HepG2 (cell line): Measurements from ENCODE around the gene ZFP36. TPM values are rescaled to one million over a fixed set of nuclear protein-coding genes. Genes with fewer than 3 reads are reported as not detected.
A peak's percentile ranks its signal among the peaks of the same experiment; 100 is the strongest.

Experiments
- ADNP ChIP-seq: sonication (generic); formaldehyde crosslinking; IDR thresholded peaks from 2 replicates; pipeline ENCODE4 v1.4.0; 2020; ENCODE audit warnings: missing genetic modification reagents
- ATF7 ChIP-seq, 2 experiments: fragments of 450-650 bp in 1 of 2; sonication (generic) in 1 of 2; formaldehyde crosslinking in 1 of 2; IDR thresholded peaks; 2 replicates each; pipeline versions ENCODE4 v1.4.0 to v1.6.1; 2016 to 2020; ENCODE audit warnings: antibody characterized with exemption in 1 of 2, mild to moderate bottlenecking in 1 of 2, missing genetic modification reagents in 1 of 2
- BRCA1 ChIP-seq: sonication (generic); formaldehyde crosslinking; IDR thresholded peaks from 2 replicates; pipeline ENCODE4 v1.4.0; 2020; ENCODE audit warnings: missing genetic modification reagents
- CREB1 ChIP-seq, 2 experiments: fragments of 450-650 bp in 1 of 2; IDR thresholded peaks; 2 replicates each; pipeline ENCODE4 v1.6.1; 2016 to 2017; ENCODE audit warnings: control low read depth in 1 of 2, mild to moderate bottlenecking in 1 of 2, missing compliant biosample characterization in 1 of 2, missing genetic modification characterization in 1 of 2
- FOSL2 ChIP-seq: sonication (generic); formaldehyde crosslinking; IDR thresholded peaks from 2 replicates; pipeline ENCODE4 v1.4.0; 2020; ENCODE audit warnings: missing genetic modification reagents
- FOXP1 ChIP-seq, 2 experiments: fragments of 450-650 bp in 1 of 2; IDR thresholded peaks; 2 replicates each; pipeline ENCODE4 v1.6.1; 2017 to 2018; ENCODE audit warnings: antibody characterized with exemption in 1 of 2
- KMT2B ChIP-seq: IDR thresholded peaks from 2 replicates; pipeline ENCODE4 v1.6.1; 2016; ENCODE audit warnings: missing genetic modification reagents, missing compliant biosample characterization
- MLXIP ChIP-seq: sonication (generic); formaldehyde crosslinking; IDR thresholded peaks from 2 replicates; pipeline ENCODE4 v1.9.0; 2021; ENCODE audit warnings: missing genetic modification reagents, borderline replicate concordance
- NCOR1 ChIP-seq: fragments of 200-600 bp; sonication (generic); IDR thresholded peaks from 2 replicates; pipeline ENCODE4 v1.7.0; 2017; ENCODE audit warnings: antibody characterized with exemption, low read length, borderline replicate concordance
- POLR2AphosphoS5 ChIP-seq: IDR thresholded peaks from 2 replicates; pipeline ENCODE4 v1.6.1; 2012; ENCODE audit warnings: low read depth, low read length
- SETDB1 ChIP-seq: sonication (generic); formaldehyde crosslinking; IDR thresholded peaks from 2 replicates; pipeline ENCODE4 v1.5.1; 2020; ENCODE audit warnings: missing genetic modification reagents, mild to moderate bottlenecking, borderline replicate concordance
- ZBTB33 ChIP-seq: sonication (generic); formaldehyde crosslinking; IDR thresholded peaks from 2 replicates; pipeline ENCODE4 v1.4.0; 2020; ENCODE audit warnings: missing genetic modification reagents
- ZNF367 ChIP-seq: sonication (generic); formaldehyde crosslinking; IDR thresholded peaks from 2 replicates; pipeline ENCODE4 v1.4.0; 2020; ENCODE audit warnings: missing genetic modification reagents, borderline replicate concordance
- ZNF460 ChIP-seq: sonication (generic); formaldehyde crosslinking; IDR thresholded peaks from 2 replicates; pipeline ENCODE4 v1.5.1; 2020; ENCODE audit warnings: missing genetic modification reagents, mild to moderate bottlenecking, borderline replicate concordance
- ZNF577 ChIP-seq: sonication (generic); formaldehyde crosslinking; IDR thresholded peaks from 2 replicates; pipeline ENCODE4 v1.4.0; 2020; ENCODE audit warnings: mild to moderate bottlenecking, low read depth, missing genetic modification reagents, borderline replicate concordance
- polyA plus RNA-seq, 8 experiments: library from polyadenylated mRNA; depleted of rRNA in 3 of 8; stranded (reverse) in 7 of 8; unstranded in 1 of 8; fragments of >200 nt; fragmentation: Illumina TruSeq in 4 of 8; extraction: Trizol in 4 of 8; gene quantifications; 2 replicates each; pipeline versions ENCODE4 v1.2.1 to v1.2.3, GENCODE V29; 2011 to 2016; ENCODE audit warnings: low read depth in 4 of 8, missing spikeins in 1 of 8, mixed read lengths in 1 of 8; ENCODE audit not compliant: insufficient read depth in 1 of 8
- total RNA-seq, 5 experiments: library from RNA; depleted of rRNA; stranded (reverse); fragments of >200 nt; fragmentation: Illumina TruSeq; extraction: Trizol; gene quantifications; 2 replicates each; pipeline ENCODE4 v1.2.3, GENCODE V29; 2016; ENCODE audit warnings: low read depth in 1 of 5
- TF ChIP-seq, protein P1 (sequence below), 2 experiments: sonication (generic) in 1 of 2; formaldehyde crosslinking in 1 of 2; IDR thresholded peaks; 2 replicates each; pipeline versions ENCODE4 v1.6.1 to v1.9.0; 2014 to 2022; ENCODE audit warnings: antibody characterized with exemption in 1 of 2, borderline replicate concordance in 1 of 2, inconsistent platforms in 1 of 2, low read depth in 1 of 2, missing genetic modification reagents in 1 of 2

The ZFP36 gene
- total and polyA plus RNA-seq, 2 of the 13 experiments (the other 11 are each of a cell fraction or from before 2014, with no cell fraction given), result 1.4 to 1.7 TPM

DNA sequence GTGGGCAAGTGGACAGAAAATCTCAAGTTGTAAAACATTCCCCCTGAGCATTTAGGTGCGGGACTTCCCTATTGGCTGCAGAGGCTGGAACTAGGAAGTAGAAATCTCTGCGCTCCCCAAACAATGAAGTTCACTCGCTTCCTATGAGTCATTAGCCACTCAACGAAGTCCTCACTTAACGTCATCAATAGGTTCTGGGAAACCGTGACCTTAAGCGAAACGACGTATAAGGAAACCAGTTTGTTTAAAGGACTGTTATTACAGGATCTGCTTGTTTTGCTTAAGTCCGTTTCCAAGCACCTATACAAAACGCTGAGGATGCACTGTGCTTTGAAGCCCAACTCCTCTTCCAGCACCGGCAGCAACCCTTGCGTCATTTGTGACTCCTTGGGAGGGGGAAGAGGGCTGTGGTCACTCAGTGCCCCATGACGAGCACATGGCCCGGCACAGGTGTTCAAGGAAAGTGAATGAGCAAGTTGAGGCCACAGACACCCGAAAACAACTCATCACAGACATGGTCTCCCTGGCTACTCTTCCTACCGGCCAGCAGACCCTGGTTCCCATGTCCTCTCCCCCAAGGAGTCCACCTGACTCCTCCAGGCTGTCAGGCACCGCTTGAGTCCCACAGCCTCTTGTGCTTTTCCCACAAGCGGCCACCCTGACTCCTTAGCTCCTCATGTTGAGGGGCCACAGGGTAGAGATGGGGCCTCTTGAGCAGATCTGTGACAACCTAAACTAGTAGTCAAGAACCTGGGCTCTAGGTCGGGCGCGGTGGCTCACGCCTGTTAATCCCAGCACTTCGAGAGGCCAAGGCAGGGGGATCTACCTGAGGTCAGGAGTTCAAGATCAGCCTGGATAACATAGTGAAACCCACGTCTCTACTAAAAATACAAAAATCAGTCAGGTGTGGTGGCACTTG lies 24.3 kb downstream of the ZFP36 start (continued):
- TF ChIP-seq, protein P1, sequence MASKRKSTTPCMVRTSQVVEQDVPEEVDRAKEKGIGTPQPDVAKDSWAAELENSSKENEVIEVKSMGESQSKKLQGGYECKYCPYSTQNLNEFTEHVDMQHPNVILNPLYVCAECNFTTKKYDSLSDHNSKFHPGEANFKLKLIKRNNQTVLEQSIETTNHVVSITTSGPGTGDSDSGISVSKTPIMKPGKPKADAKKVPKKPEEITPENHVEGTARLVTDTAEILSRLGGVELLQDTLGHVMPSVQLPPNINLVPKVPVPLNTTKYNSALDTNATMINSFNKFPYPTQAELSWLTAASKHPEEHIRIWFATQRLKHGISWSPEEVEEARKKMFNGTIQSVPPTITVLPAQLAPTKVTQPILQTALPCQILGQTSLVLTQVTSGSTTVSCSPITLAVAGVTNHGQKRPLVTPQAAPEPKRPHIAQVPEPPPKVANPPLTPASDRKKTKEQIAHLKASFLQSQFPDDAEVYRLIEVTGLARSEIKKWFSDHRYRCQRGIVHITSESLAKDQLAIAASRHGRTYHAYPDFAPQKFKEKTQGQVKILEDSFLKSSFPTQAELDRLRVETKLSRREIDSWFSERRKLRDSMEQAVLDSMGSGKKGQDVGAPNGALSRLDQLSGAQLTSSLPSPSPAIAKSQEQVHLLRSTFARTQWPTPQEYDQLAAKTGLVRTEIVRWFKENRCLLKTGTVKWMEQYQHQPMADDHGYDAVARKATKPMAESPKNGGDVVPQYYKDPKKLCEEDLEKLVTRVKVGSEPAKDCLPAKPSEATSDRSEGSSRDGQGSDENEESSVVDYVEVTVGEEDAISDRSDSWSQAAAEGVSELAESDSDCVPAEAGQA (IDR thresholded peaks at IDR 0.05; ENCODE audit: low read depth), result peak; percentile 77; the same call in 1 of the 2 replicates
- TF ChIP-seq, protein P1 (CRISPR knock-in tag; IDR thresholded peaks at IDR 0.05; ENCODE audit: borderline replicate concordance), result no peak
- TF ChIP-seq ZNF577 (CRISPR knock-in tag) (no peak), FOSL2 (CRISPR knock-in tag) (peak; percentile 88), CREB1 (IDR thresholded peaks at IDR 0.05) (peak; percentile 80), CREB1 (CRISPR knock-in tag; IDR thresholded peaks at IDR 0.05) (peak; percentile 59; the same call in 1 of the 2 replicates), KMT2B (CRISPR knock-in tag) (no peak), SETDB1 (CRISPR knock-in tag) (no peak), ZNF367 (CRISPR knock-in tag) (no peak), ZBTB33 (CRISPR knock-in tag) (peak; percentile 58), FOXP1 (IDR thresholded peaks at IDR 0.05) (no peak), FOXP1 (CRISPR knock-in tag; IDR thresholded peaks at IDR 0.05) (no peak), POLR2AphosphoS5 (peak; percentile 37; the same call in 1 of the 2 replicates), MLXIP (CRISPR knock-in tag) (no peak), ATF7 (IDR thresholded peaks at IDR 0.05) (0 out of 2 replicates have a peak, but pooled peaks have one; percentile 2), ATF7 (CRISPR knock-in tag; IDR thresholded peaks at IDR 0.05) (no peak), BRCA1 (CRISPR knock-in tag) (no peak), NCOR1 (no peak), ADNP (CRISPR knock-in tag) (no peak), ZNF460 (CRISPR knock-in tag) (no peak)
